Tibial nerve (tissue), 4 donors: ENCODE measurements around the gene TENM4. TPM values are rescaled to one million over a fixed set of nuclear protein-coding genes. Genes with fewer than 3 reads are reported as not detected.

Experiments
- DNase-seq, 2 donors: peaks; one replicate each; pipeline ENCODE4 v3.0.0-alpha.2; 2019; ENCODE audit warnings: low spot score in 2 of 2
- H3K27ac ChIP-seq, 4 donors: fragments of 200-600 bp; sonication (generic) in 3 of 4; one replicate each; pipeline ENCODE4 v1.5.1; 2017 to 2019; ENCODE audit warnings: mild to moderate bottlenecking in 1 of 4
- H3K27me3 ChIP-seq, 2 donors: fragments of 200-600 bp; sonication (generic) in 1 of 2; one replicate each; pipeline versions ENCODE4 v1.5.1 to v1.6.0; 2017 to 2019
- H3K36me3 ChIP-seq, 3 donors: fragments of 200-600 bp; sonication (generic); one replicate each; pipeline ENCODE4 v1.5.1; 2018 to 2019
- H3K4me1 ChIP-seq, 4 donors: fragments of 200-600 bp; sonication (generic) in 3 of 4; one replicate each; pipeline ENCODE4 v1.5.1; 2017 to 2019
- H3K4me3 ChIP-seq, 4 donors: fragments of 200-600 bp; sonication (generic) in 3 of 4; one replicate each; pipeline ENCODE4 v1.5.1; 2017 to 2019; ENCODE audit warnings: mild to moderate bottlenecking in 1 of 4, moderate library complexity in 1 of 4
- H3K9me3 ChIP-seq, 4 donors: fragments of 200-600 bp; sonication (generic) in 3 of 4; one replicate each; pipeline ENCODE4 v1.5.1; 2017 to 2019
- EP300 ChIP-seq, 2 donors: sonication (generic); formaldehyde crosslinking; IDR thresholded peaks; one replicate each; pipeline ENCODE4 v1.6.1; 2017; ENCODE audit warnings: antibody characterized with exemption in 2 of 2, mild to moderate bottlenecking in 1 of 2
- POLR2A ChIP-seq, 2 donors: fragments of 450-650 bp; IDR thresholded peaks; one replicate each; pipeline ENCODE4 v1.6.1; 2017; ENCODE audit warnings: antibody characterized with exemption in 2 of 2, mild to moderate bottlenecking in 2 of 2, moderate library complexity in 2 of 2
- WGBS, 2 donors: methylation state at CpG; one replicate each; pipeline ENCODE4 v1.1.5; 2018; 5-methylcytosine and 5-hydroxymethylcytosine counted together
- total RNA-seq, 4 donors: library from RNA; depleted of rRNA; stranded (reverse); fragments of >200 nt; gene quantifications; one replicate each; pipeline ENCODE4 v1.1.0, GENCODE V29; 2016
- TF ChIP-seq, protein P1 (sequence below), 5 experiments: fragments of 200-600 bp in 3 of 5; fragments of 450-650 bp in 2 of 5; sonication (generic) in 3 of 5; IDR thresholded peaks; one replicate each; pipeline ENCODE4 v1.5.1; 2016 to 2019; ENCODE audit warnings: antibody characterized with exemption in 5 of 5, mild to moderate bottlenecking in 3 of 5, moderate library complexity in 2 of 5

The TENM4 gene
- total RNA-seq, 4 donors from 2014 or later: 15.3 to 36.3 (median 19.6) TPM

DNA sequence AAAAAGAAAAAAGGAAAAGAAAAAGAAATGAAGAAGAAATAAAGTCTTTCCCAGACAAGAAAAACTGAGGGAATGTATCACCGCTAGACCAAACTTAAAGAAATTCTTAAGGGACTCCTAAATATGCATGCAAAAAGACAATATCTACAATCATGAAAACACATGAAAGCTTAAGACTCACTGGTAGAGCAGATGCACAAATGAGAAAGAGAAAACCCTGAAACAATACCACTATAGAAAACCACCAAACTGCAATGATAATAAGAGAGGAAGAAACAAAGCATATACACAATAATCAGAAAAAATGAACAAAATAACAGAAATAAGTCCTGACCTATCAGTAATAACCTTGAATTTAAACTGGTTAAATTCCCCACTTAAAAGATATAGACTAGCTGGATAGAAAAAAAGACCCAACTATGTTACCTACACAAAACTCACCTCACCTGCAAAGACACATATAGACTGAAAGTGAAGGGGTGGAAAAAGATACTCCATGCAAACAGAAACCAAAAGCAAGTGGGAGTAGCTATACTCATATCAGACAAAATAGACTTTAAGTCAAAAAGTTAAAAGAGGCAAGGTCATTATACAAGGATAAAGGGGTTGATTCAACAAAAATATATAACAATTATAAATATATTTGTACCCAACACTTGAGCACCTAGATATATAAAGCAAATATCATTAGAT is 804.9 kb downstream of the TENM4 start:
- 91% methylated on average over 1 of the region's 1 CpG for WGBS, 2 donors
- no peak for DNase-seq
- Histone ChIP-seq H3K4me3 (no peak overlapping the region), H3K4me1 (no peaks in the 10 kb centered on the region), H3K36me3 (no peaks in the 10 kb centered on the region), H3K9me3 (peaks cover 0 to 20% (median 0%) of the 10 kb centered on the region in 4 donors), H3K27me3 (no peaks in the 10 kb centered on the region), H3K27ac (no peak overlapping the region)
- TF ChIP-seq EP300 (IDR thresholded peaks at IDR 0.05) (no peak), POLR2A (IDR thresholded peaks at IDR 0.05) (no peak)
- TF ChIP-seq, protein P1, sequence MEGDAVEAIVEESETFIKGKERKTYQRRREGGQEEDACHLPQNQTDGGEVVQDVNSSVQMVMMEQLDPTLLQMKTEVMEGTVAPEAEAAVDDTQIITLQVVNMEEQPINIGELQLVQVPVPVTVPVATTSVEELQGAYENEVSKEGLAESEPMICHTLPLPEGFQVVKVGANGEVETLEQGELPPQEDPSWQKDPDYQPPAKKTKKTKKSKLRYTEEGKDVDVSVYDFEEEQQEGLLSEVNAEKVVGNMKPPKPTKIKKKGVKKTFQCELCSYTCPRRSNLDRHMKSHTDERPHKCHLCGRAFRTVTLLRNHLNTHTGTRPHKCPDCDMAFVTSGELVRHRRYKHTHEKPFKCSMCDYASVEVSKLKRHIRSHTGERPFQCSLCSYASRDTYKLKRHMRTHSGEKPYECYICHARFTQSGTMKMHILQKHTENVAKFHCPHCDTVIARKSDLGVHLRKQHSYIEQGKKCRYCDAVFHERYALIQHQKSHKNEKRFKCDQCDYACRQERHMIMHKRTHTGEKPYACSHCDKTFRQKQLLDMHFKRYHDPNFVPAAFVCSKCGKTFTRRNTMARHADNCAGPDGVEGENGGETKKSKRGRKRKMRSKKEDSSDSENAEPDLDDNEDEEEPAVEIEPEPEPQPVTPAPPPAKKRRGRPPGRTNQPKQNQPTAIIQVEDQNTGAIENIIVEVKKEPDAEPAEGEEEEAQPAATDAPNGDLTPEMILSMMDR (IDR thresholded peaks at IDR 0.05): no peak

DNA sequence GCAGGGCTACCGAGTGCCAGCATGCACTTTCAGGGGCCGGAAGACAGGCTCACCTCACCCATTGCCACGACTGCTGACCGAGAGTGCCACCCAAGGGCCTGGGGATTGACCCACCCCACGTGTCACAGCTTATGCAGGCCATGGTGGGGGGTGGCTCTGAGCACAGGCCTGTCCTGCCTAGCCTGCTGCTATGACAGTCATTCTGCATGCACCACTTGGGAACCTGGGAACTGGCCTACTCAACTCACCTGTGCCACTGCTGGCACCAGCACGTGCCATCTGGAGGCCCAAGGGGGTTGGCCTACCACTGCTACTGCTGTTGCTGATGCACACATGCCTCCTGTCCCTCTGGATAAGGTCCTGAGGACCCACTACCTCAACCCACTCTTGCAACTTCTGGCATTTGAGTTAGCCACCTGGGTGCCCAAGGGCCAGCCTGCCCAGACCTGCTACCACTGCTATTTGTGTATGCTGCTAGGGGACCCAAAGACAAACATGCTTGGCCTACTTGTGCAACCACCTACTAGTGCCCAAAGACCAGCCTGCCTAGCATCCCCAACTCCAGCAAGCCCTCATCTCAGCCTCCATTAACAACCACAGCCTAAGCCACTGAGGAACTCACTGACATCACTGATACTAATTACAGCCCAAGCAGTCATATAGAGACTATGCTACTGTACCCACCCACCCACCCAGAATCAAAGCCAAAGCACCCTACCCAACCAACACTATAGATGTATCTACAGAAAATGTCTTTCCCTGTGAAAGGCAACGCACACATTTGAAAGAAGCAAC is 807.1 kb downstream of the TENM4 start:
- DNase-seq: no peak
- 89% methylated on average over 7 of the region's 7 CpGs for WGBS, 2 donors

DNA sequence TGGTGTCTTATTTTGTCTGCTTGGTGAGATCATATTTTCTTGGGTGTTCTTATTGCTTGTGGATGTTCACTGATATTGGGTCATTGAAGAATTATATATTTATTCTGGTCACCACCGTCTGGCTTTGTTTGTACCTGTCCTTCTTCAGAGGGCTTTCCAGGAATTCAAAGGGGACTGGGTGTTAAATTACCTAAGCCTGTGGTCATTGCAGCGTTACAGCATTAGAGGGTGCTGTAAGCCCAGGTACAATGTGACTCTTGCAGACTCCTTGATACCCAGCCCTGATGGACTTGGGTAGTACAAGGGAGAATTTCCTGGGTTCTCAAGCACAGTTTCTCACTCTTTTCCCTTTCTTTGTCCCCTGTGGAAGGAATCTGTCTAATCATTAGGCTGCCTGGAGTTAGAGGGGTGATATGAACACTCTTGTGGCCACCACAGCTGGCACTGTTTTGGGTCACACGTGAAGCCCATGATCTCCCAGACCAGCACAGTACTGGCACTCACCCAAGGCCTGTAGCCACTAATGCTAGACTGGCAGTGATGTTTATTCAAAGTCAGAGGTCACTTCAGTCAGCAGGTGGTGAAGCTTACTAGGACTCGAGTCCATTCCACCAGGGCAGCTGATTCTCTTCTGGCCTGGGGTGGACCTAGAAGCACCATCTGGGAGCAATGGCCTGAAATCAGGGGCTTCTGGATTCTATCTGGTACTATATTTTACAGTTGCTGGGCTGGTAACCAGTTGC is 810.1 kb downstream of the TENM4 start:
- no peak for DNase-seq
- Histone ChIP-seq H3K27me3 (no peaks in the 10 kb centered on the region), H3K4me3 (no peak overlapping the region), H3K36me3 (no peaks in the 10 kb centered on the region), H3K9me3 (peaks cover 0 to 59% (median 6%) of the 10 kb centered on the region in 4 donors), H3K27ac (no peak overlapping the region), H3K4me1 (no peaks in the 10 kb centered on the region)
- TF ChIP-seq POLR2A (IDR thresholded peaks at IDR 0.05) (no peak), EP300 (IDR thresholded peaks at IDR 0.05) (no peak)
- TF ChIP-seq, protein P1 (IDR thresholded peaks at IDR 0.05): no peak
- 89 to 97% methylated on average over 4 of the region's 4 CpGs for WGBS, 2 donors

More for the DNA sequence above, 807.1 kb downstream of the TENM4 start:
- H3K4me1 ChIP-seq: no peaks in the 10 kb centered on the region
- no peak overlapping the region for H3K27ac ChIP-seq
- no peak for TF ChIP-seq EP300 (IDR thresholded peaks at IDR 0.05)
- H3K4me3 ChIP-seq: no peak overlapping the region
- H3K9me3 ChIP-seq: peaks cover 0 to 42% (median 6%) of the 10 kb centered on the region in 4 donors
- no peaks in the 10 kb centered on the region for H3K36me3 ChIP-seq
- no peaks in the 10 kb centered on the region for H3K27me3 ChIP-seq

DNA sequence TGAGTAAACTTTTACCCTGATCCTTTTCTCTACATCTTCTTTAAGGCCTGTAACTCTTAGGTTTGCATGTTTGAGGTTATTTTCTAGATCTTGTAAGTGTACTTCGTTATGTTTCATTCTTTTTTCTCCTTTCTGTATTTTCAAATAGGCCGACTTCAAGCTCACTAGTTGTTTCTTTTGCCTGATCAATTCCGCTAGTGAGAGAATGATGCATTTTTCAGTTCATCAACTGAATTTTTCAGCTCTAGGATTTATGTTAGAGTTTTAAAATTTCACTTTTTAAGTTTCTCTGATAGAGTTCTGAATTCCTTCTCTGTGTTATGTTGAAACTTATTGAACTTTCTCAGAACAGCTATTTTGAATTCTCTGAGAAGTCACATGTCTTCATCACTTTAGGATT is 810.7 kb downstream of the TENM4 start:
- no peak overlapping the region for H3K4me3 ChIP-seq
- H3K9me3 ChIP-seq: peaks cover 0 to 59% (median 6%) of the 10 kb centered on the region in 4 donors
- WGBS, 2 donors: 92 to 96% methylated on average over 3 of the region's 3 CpGs
- H3K27ac ChIP-seq: no peak overlapping the region
- H3K4me1 ChIP-seq: no peaks in the 10 kb centered on the region
- DNase-seq: no peak
- H3K27me3 ChIP-seq: no peaks in the 10 kb centered on the region
- H3K36me3 ChIP-seq: no peaks in the 10 kb centered on the region
- TF ChIP-seq POLR2A (IDR thresholded peaks at IDR 0.05) (no peak), EP300 (IDR thresholded peaks at IDR 0.05) (no peak)
- TF ChIP-seq, protein P1 (IDR thresholded peaks at IDR 0.05): no peak

DNA sequence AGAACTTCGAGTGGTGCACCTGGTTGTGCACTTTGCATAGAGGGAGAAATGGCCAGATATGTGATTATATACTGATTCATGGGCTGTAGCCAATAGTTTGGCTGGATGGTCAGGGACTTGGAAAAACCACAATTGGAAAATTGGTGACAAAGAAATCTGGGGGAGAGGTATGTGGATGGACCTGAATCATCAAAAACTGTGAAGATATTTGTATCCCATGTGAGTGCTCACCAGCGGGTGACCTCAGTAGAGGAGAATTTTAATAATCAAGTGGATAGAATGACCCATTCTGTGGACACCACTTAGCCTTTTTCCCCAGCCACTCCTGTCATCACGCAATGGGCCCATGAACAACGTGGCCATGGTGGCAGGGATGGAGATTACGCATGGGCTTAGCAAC is 818.2 kb downstream of the TENM4 start:
- H3K27ac ChIP-seq: no peak overlapping the region
- TF ChIP-seq POLR2A (IDR thresholded peaks at IDR 0.05) (no peak), EP300 (IDR thresholded peaks at IDR 0.05) (no peak)
- 78 to 84% methylated on average over 5 of the region's 5 CpGs for WGBS, 2 donors
- H3K9me3 ChIP-seq: peaks cover 0 to 38% (median 0%) of the 10 kb centered on the region in 4 donors
- no peak overlapping the region for H3K4me3 ChIP-seq
- no peaks in the 10 kb centered on the region for H3K36me3 ChIP-seq
- DNase-seq: no peak
- no peaks in the 10 kb centered on the region for H3K27me3 ChIP-seq
- no peaks in the 10 kb centered on the region for H3K4me1 ChIP-seq
